Mesenchymal stem cell (in vitro differentiated cells and primary cell): ENCODE results near the gene RARRES1.

ENCODE experiments used
- DNase-seq: peaks from one replicate; pipeline ENCODE4 v3.0.0-alpha.2; 2013
- H2AFZ ChIP-seq: one replicate; pipeline ENCODE4 v1.6.1; 2013; ENCODE audit warnings: low read depth, mild to moderate bottlenecking, control low read depth, inconsistent platforms, low read length, moderate library complexity
- H2AK5ac ChIP-seq: 2 replicates; pipeline ENCODE4 v1.6.1; 2013; ENCODE audit warnings: low read length, moderate library complexity, mild to moderate bottlenecking, inconsistent platforms; ENCODE audit not compliant: severe bottlenecking
- H2BK120ac ChIP-seq: one replicate; pipeline ENCODE4 v1.6.1; 2013; ENCODE audit warnings: low read depth, mild to moderate bottlenecking, inconsistent platforms, low read length, moderate library complexity
- H2BK12ac ChIP-seq, 2 experiments: one replicate each; pipeline ENCODE4 v1.6.1; 2013; ENCODE audit warnings: inconsistent platforms in 2 of 2, low read length in 2 of 2, mild to moderate bottlenecking in 2 of 2, moderate library complexity in 2 of 2, control low read depth in 1 of 2
- H2BK15ac ChIP-seq: one replicate; pipeline ENCODE4 v1.6.1; 2013; ENCODE audit warnings: mild to moderate bottlenecking, low read depth, inconsistent platforms; ENCODE audit not compliant: poor library complexity, severe bottlenecking
- H2BK5ac ChIP-seq: 2 replicates; pipeline ENCODE4 v1.6.1; 2013; ENCODE audit warnings: low read depth, mild to moderate bottlenecking, low read length, control low read depth, inconsistent platforms; ENCODE audit not compliant: poor library complexity, severe bottlenecking
- H3K14ac ChIP-seq, 2 experiments: one replicate each; pipeline ENCODE4 v1.6.1; 2013; ENCODE audit warnings: inconsistent platforms in 2 of 2, low read length in 2 of 2, control low read depth in 1 of 2, mild to moderate bottlenecking in 1 of 2, moderate library complexity in 1 of 2
- H3K18ac ChIP-seq, 2 experiments: one replicate each; pipeline ENCODE4 v1.6.1; 2013; ENCODE audit warnings: inconsistent platforms in 2 of 2, low read length in 2 of 2, control low read depth in 1 of 2, low read depth in 1 of 2, mild to moderate bottlenecking in 1 of 2
- H3K23ac ChIP-seq, 2 experiments: one replicate each; pipeline ENCODE4 v1.6.1; 2013; ENCODE audit warnings: inconsistent platforms in 2 of 2, low read length in 2 of 2, mild to moderate bottlenecking in 2 of 2, moderate library complexity in 2 of 2, control low read depth in 1 of 2
- H3K27ac ChIP-seq: 2 replicates; pipeline ENCODE4 v1.5.1; 2013; ENCODE audit warnings: mild to moderate bottlenecking, moderate library complexity, low read length, control low read depth, inconsistent platforms; ENCODE audit not compliant: poor library complexity, severe bottlenecking
- H3K27me3 ChIP-seq, 2 experiments: 2 replicates each; pipeline versions ENCODE4 v1.6.1 to v1.7.0; 2013; ENCODE audit warnings: low read length in 2 of 2, mild to moderate bottlenecking in 2 of 2, moderate library complexity in 2 of 2, control low read depth in 1 of 2, inconsistent platforms in 1 of 2; ENCODE audit not compliant: control insufficient read depth in 1 of 2, insufficient read depth in 1 of 2
- H3K36me3 ChIP-seq, 2 experiments: 2 replicates each; pipeline versions ENCODE4 v1.6.1 to v1.7.0; 2013; ENCODE audit warnings: low read length in 2 of 2, control low read depth in 1 of 2, inconsistent platforms in 1 of 2, low read depth in 1 of 2, mild to moderate bottlenecking in 1 of 2; ENCODE audit not compliant: insufficient read depth in 2 of 2, control insufficient read depth in 1 of 2
- H3K4ac ChIP-seq, 2 experiments: one replicate each; pipeline ENCODE4 v1.6.1; 2013; ENCODE audit warnings: inconsistent platforms in 2 of 2, low read length in 2 of 2, mild to moderate bottlenecking in 2 of 2, moderate library complexity in 2 of 2, control low read depth in 1 of 2, low read depth in 1 of 2
- H3K4me1 ChIP-seq: 2 replicates; pipeline ENCODE4 v1.6.1; 2013; ENCODE audit warnings: low read depth, low read length, control low read depth; ENCODE audit not compliant: control insufficient read depth, insufficient read depth
- H3K4me2 ChIP-seq: 2 replicates; pipeline ENCODE4 v1.6.1; 2013; ENCODE audit warnings: low read length, mild to moderate bottlenecking, inconsistent platforms; ENCODE audit not compliant: poor library complexity, severe bottlenecking
- H3K4me3 ChIP-seq, 2 experiments: 2 replicates each; pipeline versions ENCODE4 v1.5.1 to v1.7.0; 2013; ENCODE audit warnings: low read length in 2 of 2, mild to moderate bottlenecking in 2 of 2, control low read depth in 1 of 2, low read depth in 1 of 2; ENCODE audit not compliant: insufficient read depth in 1 of 2
- H3K79me1 ChIP-seq: replicated peaks from 2 replicates; pipeline ENCODE4 v1.6.1; 2013; ENCODE audit warnings: mild to moderate bottlenecking, control low read depth, low read length, inconsistent platforms; ENCODE audit not compliant: poor library complexity, severe bottlenecking
- H3K9ac ChIP-seq: 2 replicates; pipeline ENCODE4 v1.7.0; 2013; ENCODE audit warnings: mild to moderate bottlenecking, low read length, moderate library complexity
- H3K9me3 ChIP-seq: 2 replicates; pipeline ENCODE4 v1.7.0; 2013; ENCODE audit warnings: mild to moderate bottlenecking, low read length; ENCODE audit not compliant: control insufficient read depth
- H4K8ac ChIP-seq: one replicate; pipeline ENCODE4 v1.6.1; 2013; ENCODE audit warnings: inconsistent platforms, mild to moderate bottlenecking, low read length, moderate library complexity
- H4K91ac ChIP-seq: one replicate; pipeline ENCODE4 v1.6.1; 2013; ENCODE audit warnings: mild to moderate bottlenecking, low read length, inconsistent platforms
- WGBS: methylation state at CpG from one replicate; pipeline ENCODE4 v1.1.7; 2013; ENCODE audit warnings: mixed read lengths; 5-methylcytosine and 5-hydroxymethylcytosine counted together

The RARRES1 gene

GRCh38 chr3:158773845-158774830 lies 41.9 kb upstream of the RARRES1 start:
- 93% methylated on average over 5 of the region's 7 CpGs for WGBS

GRCh38 chr3:158773166-158773565 lies 40.9 kb upstream of the RARRES1 start:
- no peak overlapping the region for H3K4ac ChIP-seq
- peaks cover 8% of the 10 kb centered on the region for H3K4me1 ChIP-seq
- no peak overlapping the region for H3K4me3 ChIP-seq
- H3K4me2 ChIP-seq, result no peak overlapping the region
- no peak overlapping the region for H4K8ac ChIP-seq
- no peak overlapping the region for H2BK120ac ChIP-seq
- no peak overlapping the region for H3K18ac ChIP-seq
- no peak overlapping the region for H4K91ac ChIP-seq
- H2AK5ac ChIP-seq, result no peak overlapping the region
- H2BK5ac ChIP-seq, result no peak overlapping the region
- no peaks in the 10 kb centered on the region for H3K9me3 ChIP-seq
- no peak overlapping the region for H2BK12ac ChIP-seq
- no peaks in the 10 kb centered on the region for H3K79me1 ChIP-seq
- H2AFZ ChIP-seq, result no peak overlapping the region
- H3K36me3 ChIP-seq, result no peaks in the 10 kb centered on the region
- H3K9ac ChIP-seq, result no peak overlapping the region
- H3K27me3 ChIP-seq, result no peaks in the 10 kb centered on the region
- no peak for DNase-seq
- H3K14ac ChIP-seq, result no peak overlapping the region
- H2BK15ac ChIP-seq, result no peak overlapping the region
- no peak overlapping the region for H3K27ac ChIP-seq
- no peak overlapping the region for H3K23ac ChIP-seq

More at GRCh38 chr3:158773845-158774830, 41.9 kb upstream of the RARRES1 start:
- H3K36me3 ChIP-seq, result no peaks in the 10 kb centered on the region
- no peak overlapping the region for H2AFZ ChIP-seq
- H2BK5ac ChIP-seq, result no peak overlapping the region
- no peaks in the 10 kb centered on the region for H3K9me3 ChIP-seq
- H3K23ac ChIP-seq, result no peak overlapping the region
- no peak overlapping the region for H3K4me2 ChIP-seq
- H3K4ac ChIP-seq, result no peak overlapping the region
- no peak overlapping the region for H4K8ac ChIP-seq
- no peak overlapping the region for H3K27ac ChIP-seq
- H2BK15ac ChIP-seq, result no peak overlapping the region
- no peak overlapping the region for H3K18ac ChIP-seq
- DNase-seq, result no peak
- H3K4me3 ChIP-seq, result peak overlapping the region in 1 of 2 experiments; percentile 5
- H3K9ac ChIP-seq, result peak overlapping the region; percentile 69
- H4K91ac ChIP-seq, result no peak overlapping the region
- H3K27me3 ChIP-seq, result no peaks in the 10 kb centered on the region
- H2BK120ac ChIP-seq, result no peak overlapping the region
- no peak overlapping the region for H2AK5ac ChIP-seq
- no peak overlapping the region for H2BK12ac ChIP-seq
- H3K14ac ChIP-seq, result no peak overlapping the region
- peaks cover 3% of the 10 kb centered on the region for H3K4me1 ChIP-seq
- no peaks in the 10 kb centered on the region for H3K79me1 ChIP-seq

- Histone ChIP-seq H3K4ac (no peak overlapping the region), H2AK5ac (no peak overlapping the region), H3K4me3 (no peak overlapping the region), H3K23ac (no peak overlapping the region), H3K4me1 (peaks cover 9% of the 10 kb centered on the region), H3K79me1 (no peaks in the 10 kb centered on the region), H3K27me3 (no peaks in the 10 kb centered on the region), H2AFZ (no peak overlapping the region), H4K91ac (no peak overlapping the region), H3K27ac (no peak overlapping the region), H2BK5ac (no peak overlapping the region), H2BK15ac (no peak overlapping the region), H3K18ac (no peak overlapping the region), H3K4me2 (no peak overlapping the region), H3K36me3 (no peaks in the 10 kb centered on the region), H3K9ac (no peak overlapping the region), H2BK12ac (no peak overlapping the region), H2BK120ac (no peak overlapping the region), H3K9me3 (no peaks in the 10 kb centered on the region), H4K8ac (no peak overlapping the region), H3K14ac (no peak overlapping the region)
- WGBS, result 95% methylated on average over 3 of the region's 3 CpGs
- DNase-seq, result no peak
Measured at GRCh38 chr3:158771982-158772381, 39.7 kb upstream of the RARRES1 start.

- H3K14ac ChIP-seq, result no peak overlapping the region
- no peak for DNase-seq
- no peak overlapping the region for H3K18ac ChIP-seq
- no peak overlapping the region for H2AFZ ChIP-seq
- H2BK5ac ChIP-seq, result no peak overlapping the region
- no peak overlapping the region for H3K4me3 ChIP-seq
- no peak overlapping the region for H3K4ac ChIP-seq
- H3K9me3 ChIP-seq, result no peaks in the 10 kb centered on the region
- WGBS, result 93% methylated on average over 1 of the region's 1 CpG
- peaks cover 9% of the 10 kb centered on the region for H3K4me1 ChIP-seq
- H3K27ac ChIP-seq, result no peak overlapping the region
- H3K36me3 ChIP-seq, result no peaks in the 10 kb centered on the region
- H3K9ac ChIP-seq, result no peak overlapping the region
- H3K23ac ChIP-seq, result no peak overlapping the region
- no peaks in the 10 kb centered on the region for H3K27me3 ChIP-seq
- H2BK15ac ChIP-seq, result no peak overlapping the region
- no peak overlapping the region for H2AK5ac ChIP-seq
- no peak overlapping the region for H2BK120ac ChIP-seq
- no peak overlapping the region for H3K4me2 ChIP-seq
- H3K79me1 ChIP-seq, result no peaks in the 10 kb centered on the region
- no peak overlapping the region for H4K8ac ChIP-seq
- no peak overlapping the region for H2BK12ac ChIP-seq
- no peak overlapping the region for H4K91ac ChIP-seq
Measured at GRCh38 chr3:158771577-158771976, 39.3 kb upstream of the RARRES1 start.
